Activated CD8-positive, alpha-beta T cell treated with anti-CD3 and anti-CD28 coated beads for 36 hours (primary cell): ENCODE results near the gene GLMN. TPM values are rescaled to one million over a fixed set of nuclear protein-coding genes. Genes with fewer than 3 reads are reported as not detected.
"Not testable (repeated sequence)": the region's sequence is repeated elsewhere in the genome, so short reads cannot be mapped to it uniquely, and the experiment has no call there.

Source experiments
- ATAC-seq: fragments of 200-7000 bp; cut with Tn5 transposase; one replicate; pipeline ENCODE4 v1.10.0; 2021; ENCODE audit warnings: mild to moderate bottlenecking, moderate library complexity
- CTCF ChIA-PET: fragments of 350-600 bp; sonication (Branson Sonifier 250); formaldehyde crosslinking; loops from one replicate; lab custom pipeline; 2021; ENCODE audit warnings: antibody characterized with exemption; lab: Charles Lee
- POLR2A ChIA-PET: fragments of 350-600 bp; sonication (Branson Sonifier 250); formaldehyde crosslinking; loops from one replicate; lab custom pipeline; 2021; ENCODE audit warnings: antibody characterized with exemption; lab: Charles Lee
- DNase-seq: peaks from one replicate; pipeline ENCODE4 v3.0.0-alpha.2; 2020
- H3K27ac Mint-ChIP-seq: one replicate; pipeline ENCODE4 v1.8.0; 2021; ENCODE audit warnings: mild to moderate bottlenecking, mixed read lengths
- H3K27me3 Mint-ChIP-seq: one replicate; pipeline ENCODE4 v1.8.0; 2021; ENCODE audit warnings: mixed read lengths
- H3K36me3 Mint-ChIP-seq: one replicate; pipeline ENCODE4 v1.8.0; 2021; ENCODE audit warnings: low read depth, mixed read lengths
- H3K4me1 Mint-ChIP-seq: one replicate; pipeline ENCODE4 v1.8.0; 2021; ENCODE audit warnings: low read depth, mixed read lengths
- H3K4me3 Mint-ChIP-seq: one replicate; pipeline ENCODE4 v1.8.0; 2021; ENCODE audit warnings: mild to moderate bottlenecking, moderate library complexity, mixed read lengths
- H3K9me3 Mint-ChIP-seq: one replicate; pipeline ENCODE4 v1.8.0; 2021; ENCODE audit warnings: mixed read lengths
- CTCF ChIP-seq: fragments of 200-600 bp; IDR thresholded peaks from one replicate; pipeline ENCODE4 v1.8.0; 2022; ENCODE audit warnings: antibody characterized with exemption, mild to moderate bottlenecking
- intact Hi-C: fragments of 100-400 bp; cut with micrococcal nuclease; formaldehyde crosslinking; loops from one replicate; pipeline ENCODE4 v1.10.0; 2022
- total RNA-seq, 2 experiments: library from RNA; stranded (reverse); gene quantifications; one replicate each; pipeline ENCODE4 v1.2.3, GENCODE V29; 2021

Gene GLMN
- total RNA-seq, 2 experiments from 2014 or later: 16.8 TPM

GRCh38 chr1:92259350-92259749, 39.4 kb downstream of the GLMN start:
- no peaks in the 10 kb centered on the region for H3K27me3 Mint-ChIP-seq
- no peak overlapping the region for H3K27ac Mint-ChIP-seq
- POLR2A ChIA-PET: interaction anchor here (0.7 kb wide), 1 partner anchor 13 kb away, joined by 3 read pairs; no protein-coding TSS in a partner anchor
- peaks cover 3% of the 10 kb centered on the region for H3K4me1 Mint-ChIP-seq
- DNase-seq (no peak), ATAC-seq (no peak)
- H3K36me3 Mint-ChIP-seq: peaks cover 83% of the 10 kb centered on the region
- H3K9me3 Mint-ChIP-seq: peaks cover 12% of the 10 kb centered on the region
- no peak for TF ChIP-seq CTCF
- no peak overlapping the region for H3K4me3 Mint-ChIP-seq
- intact Hi-C loops: no loop called here
- CTCF ChIA-PET: no interaction called here

GRCh38 chr1:92254714-92255113, 44.1 kb downstream of the GLMN start:
- POLR2A ChIA-PET: not testable (repeated sequence)

DNA sequence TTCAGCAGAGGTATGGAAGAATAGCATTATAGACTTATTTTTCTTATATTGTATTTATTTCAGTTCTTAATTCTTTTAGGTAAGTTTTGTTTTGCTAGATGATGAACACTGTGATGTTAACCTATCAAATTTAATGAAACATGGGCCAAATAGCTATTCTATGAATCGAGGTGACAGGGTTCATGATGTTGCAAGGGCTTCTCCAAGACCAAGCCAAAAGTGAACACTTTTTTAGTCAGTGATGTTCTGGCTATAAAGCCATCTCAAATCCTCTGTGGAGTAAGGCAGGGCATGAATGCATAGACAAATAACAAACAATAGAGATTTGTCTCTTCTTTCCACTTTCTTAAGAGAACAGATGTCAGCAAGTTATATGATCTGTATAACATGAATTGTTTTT, 54.4 kb downstream of the GLMN start:
- POLR2A ChIA-PET: no interaction called here
- CTCF ChIA-PET: no interaction called here
- H3K36me3 Mint-ChIP-seq: peaks cover under 1% of the 10 kb centered on the region
- ATAC-seq (no peak), DNase-seq (no peak)
- no peaks in the 10 kb centered on the region for H3K9me3 Mint-ChIP-seq
- TF ChIP-seq CTCF: no peak
- no peak overlapping the region for H3K27ac Mint-ChIP-seq
- H3K4me1 Mint-ChIP-seq: no peaks in the 10 kb centered on the region
- no peak overlapping the region for H3K4me3 Mint-ChIP-seq
- no peaks in the 10 kb centered on the region for H3K27me3 Mint-ChIP-seq
- intact Hi-C loops: no loop called here

More at GRCh38 chr1:92254714-92255113, 44.1 kb downstream of the GLMN start:
- peaks cover 68% of the 10 kb centered on the region for H3K36me3 Mint-ChIP-seq
- CTCF ChIA-PET: interaction anchor here (1.0 kb wide), 1 partner anchor 9 kb away, joined by 3 read pairs; no protein-coding TSS in a partner anchor
- H3K27ac Mint-ChIP-seq, intact Hi-C loops, ATAC-seq, H3K4me1 Mint-ChIP-seq, H3K4me3 Mint-ChIP-seq, H3K27me3 Mint-ChIP-seq, DNase-seq: not testable (repeated sequence)
- peaks cover 18% of the 10 kb centered on the region for H3K9me3 Mint-ChIP-seq

DNA sequence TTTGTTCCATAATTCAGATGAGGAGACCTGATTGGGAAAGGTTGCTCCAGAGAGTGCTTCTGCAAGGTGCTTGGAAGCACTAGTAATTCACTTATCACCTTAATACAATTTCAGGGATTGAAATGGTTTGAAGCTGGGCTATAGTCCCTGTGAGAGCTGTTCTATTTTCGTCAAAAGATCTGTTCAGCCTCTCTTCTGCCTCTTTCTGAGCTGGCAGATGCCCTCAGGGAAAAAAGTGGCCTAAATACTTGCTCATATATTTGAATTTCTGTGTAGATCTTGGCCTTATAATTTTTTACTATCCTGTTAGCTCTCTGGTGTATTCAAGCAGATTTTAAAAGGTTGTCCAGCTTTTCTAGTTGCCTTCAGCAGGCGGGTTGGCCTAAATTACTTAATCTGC, 58.8 kb downstream of the GLMN start:
- H3K4me3 Mint-ChIP-seq: no peak overlapping the region
- POLR2A ChIA-PET: no interaction called here
- no peak for DNase-seq
- H3K36me3 Mint-ChIP-seq: no peaks in the 10 kb centered on the region
- H3K27ac Mint-ChIP-seq: no peak overlapping the region
- intact Hi-C loops: no loop called here
- peaks cover 3% of the 10 kb centered on the region for H3K27me3 Mint-ChIP-seq
- ATAC-seq: no peak
- CTCF ChIA-PET: no interaction called here
- H3K4me1 Mint-ChIP-seq: no peaks in the 10 kb centered on the region
- TF ChIP-seq CTCF: no peak
- H3K9me3 Mint-ChIP-seq: no peaks in the 10 kb centered on the region

- Mint-ChIP-seq H3K27ac (no peak overlapping the region), H3K4me3 (no peak overlapping the region), H3K36me3 (no peaks in the 10 kb centered on the region), H3K27me3 (no peaks in the 10 kb centered on the region), H3K9me3 (no peaks in the 10 kb centered on the region), H3K4me1 (no peaks in the 10 kb centered on the region)
- CTCF ChIA-PET: no interaction called here
- intact Hi-C loops: no loop called here
- POLR2A ChIA-PET: interaction anchor here (0.5 kb wide), 1 partner anchor 81 kb away, joined by 4 read pairs; no protein-coding TSS in a partner anchor
- ATAC-seq (no peak), DNase-seq (no peak)
- TF ChIP-seq CTCF: no peak
Observed at GRCh38 chr1:92230736-92231135, 68.1 kb downstream of the GLMN start.

DNA sequence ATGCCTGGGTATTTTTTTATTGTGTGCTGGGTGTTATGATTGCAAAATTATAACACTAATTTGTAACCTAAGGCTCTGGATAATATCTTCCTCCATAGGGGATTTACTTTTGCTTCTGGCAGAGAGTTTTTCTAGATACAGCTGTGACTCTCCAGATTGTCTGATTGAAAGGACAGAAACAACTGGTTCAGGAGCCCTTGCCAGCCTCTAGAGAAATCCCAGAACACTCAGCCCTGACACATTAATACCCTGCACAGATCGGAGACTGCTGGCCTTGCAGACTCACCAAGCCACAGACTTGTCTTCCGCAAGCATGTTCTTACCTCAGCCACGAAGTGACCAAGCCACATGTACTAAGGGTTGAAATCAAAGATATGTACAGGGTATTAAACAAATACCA, 70.4 kb downstream of the GLMN start:
- no peak for TF ChIP-seq CTCF
- no peak for ATAC-seq
- no peaks in the 10 kb centered on the region for H3K9me3 Mint-ChIP-seq
- POLR2A ChIA-PET: no interaction called here
- CTCF ChIA-PET: no interaction called here
- intact Hi-C loops: no loop called here
- H3K27ac Mint-ChIP-seq: no peak overlapping the region
- no peaks in the 10 kb centered on the region for H3K4me1 Mint-ChIP-seq
- no peaks in the 10 kb centered on the region for H3K36me3 Mint-ChIP-seq
- DNase-seq: no peak
- no peaks in the 10 kb centered on the region for H3K27me3 Mint-ChIP-seq
- H3K4me3 Mint-ChIP-seq: no peak overlapping the region
